HUES6 (cell line): ENCODE measurements around the gene BCAS3.
"Not testable (repeated sequence)": the region's sequence is repeated elsewhere in the genome, so short reads cannot be mapped to it uniquely, and the experiment has no call there.

Experiments used
- H3K27ac ChIP-seq: 2 replicates; pipeline ENCODE4 v1.7.0; 2013; ENCODE audit warnings: low read depth, mild to moderate bottlenecking, low read length, inconsistent platforms
- H3K27me3 ChIP-seq: 2 replicates; pipeline ENCODE4 v1.6.1; 2013; ENCODE audit warnings: low read length; ENCODE audit not compliant: control insufficient read depth, insufficient read depth
- H3K36me3 ChIP-seq: 2 replicates; pipeline ENCODE4 v1.6.1; 2013; ENCODE audit warnings: low read length; ENCODE audit not compliant: control insufficient read depth, insufficient read depth
- H3K4me1 ChIP-seq: 2 replicates; pipeline ENCODE4 v1.6.1; 2013; ENCODE audit warnings: low read length; ENCODE audit not compliant: control insufficient read depth, insufficient read depth
- H3K4me3 ChIP-seq: 2 replicates; pipeline ENCODE4 v1.5.1; 2013; ENCODE audit warnings: low read depth, low read length
- H3K9ac ChIP-seq: one replicate; pipeline ENCODE4 v1.6.1; 2013; ENCODE audit warnings: mild to moderate bottlenecking, low read length
- H3K9me3 ChIP-seq: 2 replicates; pipeline ENCODE4 v1.6.1; 2013; ENCODE audit warnings: low read depth, low read length; ENCODE audit not compliant: control insufficient read depth, insufficient read depth

The BCAS3 gene

DNA sequence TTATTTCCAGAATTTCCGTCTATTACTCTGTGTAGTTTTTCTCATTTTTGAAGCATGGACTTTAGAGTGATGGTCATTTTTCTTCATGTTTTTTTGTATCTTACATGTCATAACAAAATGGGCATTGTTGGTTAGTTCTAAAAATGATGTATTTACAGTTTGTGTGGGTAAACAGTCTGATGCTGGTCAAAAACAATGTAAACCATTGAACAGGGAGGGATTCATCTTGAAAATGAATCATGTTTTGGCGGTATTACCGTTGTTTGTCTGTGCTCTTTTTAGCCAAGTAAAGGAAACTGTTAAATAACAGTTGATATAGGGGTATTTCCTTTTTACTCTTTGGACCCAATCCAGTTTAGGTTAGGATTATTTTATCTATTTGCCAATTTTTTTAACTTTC, 315.8 kb downstream of the BCAS3 start:
- no peak overlapping the region for H3K9ac ChIP-seq
- H3K36me3 ChIP-seq: no peaks in the 10 kb centered on the region
- H3K4me1 ChIP-seq: no peaks in the 10 kb centered on the region

DNA sequence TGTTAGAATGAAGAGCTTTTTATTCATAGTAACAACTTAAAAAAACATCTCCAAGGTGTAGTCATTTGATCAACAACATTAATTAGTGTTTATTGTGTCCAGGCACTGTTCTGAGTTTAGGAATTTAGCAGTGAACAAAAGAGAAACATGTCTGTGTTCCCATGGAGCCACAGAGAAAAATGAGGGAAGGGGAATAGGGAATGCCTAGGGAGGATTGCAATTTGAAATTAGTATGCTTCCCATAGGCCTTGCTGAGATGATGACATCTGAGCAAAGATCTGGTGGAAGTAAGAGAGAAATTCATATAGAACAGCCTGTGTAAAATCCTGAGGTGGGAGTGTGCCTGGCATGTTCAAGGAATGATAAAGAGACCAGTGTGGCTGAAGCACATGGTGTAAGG, 318.0 kb downstream of the BCAS3 start:
- Histone ChIP-seq H3K9ac (no peak overlapping the region), H3K4me1 (no peaks in the 10 kb centered on the region), H3K36me3 (no peaks in the 10 kb centered on the region), H3K4me3 (no peak overlapping the region), H3K9me3 (no peaks in the 10 kb centered on the region), H3K27me3 (no peaks in the 10 kb centered on the region), H3K27ac (no peak overlapping the region)

More for the DNA sequence above, 315.8 kb downstream of the BCAS3 start:
- no peak overlapping the region for H3K27ac ChIP-seq
- H3K27me3 ChIP-seq: no peaks in the 10 kb centered on the region
- no peaks in the 10 kb centered on the region for H3K9me3 ChIP-seq
- H3K4me3 ChIP-seq: no peak overlapping the region

DNA sequence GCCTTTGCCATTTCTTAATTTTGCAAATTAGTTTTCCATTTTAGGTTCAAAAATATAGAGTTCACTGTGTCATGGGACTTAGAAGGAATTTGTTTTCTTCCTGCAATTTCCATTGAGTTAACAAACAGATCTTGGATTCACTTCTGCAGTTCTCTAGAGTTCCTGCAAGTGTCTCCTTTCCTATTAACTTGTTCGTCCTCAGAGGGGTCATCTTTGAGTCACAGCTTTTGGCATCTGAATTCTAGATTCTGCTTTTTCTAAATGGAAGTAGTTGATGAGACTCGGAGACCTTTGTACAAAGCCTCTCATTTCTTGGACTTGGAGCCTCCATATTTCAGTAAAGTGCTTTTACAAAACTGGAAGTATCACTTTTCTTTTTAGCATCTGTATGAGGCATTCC, 323.3 kb downstream of the BCAS3 start:
- Histone ChIP-seq H3K36me3 (no peaks in the 10 kb centered on the region), H3K27ac (no peak overlapping the region), H3K9me3 (no peaks in the 10 kb centered on the region), H3K4me3 (no peak overlapping the region), H3K4me1 (no peaks in the 10 kb centered on the region; the same call in 1 of the 2 replicates), H3K27me3 (no peaks in the 10 kb centered on the region), H3K9ac (no peak overlapping the region)

DNA sequence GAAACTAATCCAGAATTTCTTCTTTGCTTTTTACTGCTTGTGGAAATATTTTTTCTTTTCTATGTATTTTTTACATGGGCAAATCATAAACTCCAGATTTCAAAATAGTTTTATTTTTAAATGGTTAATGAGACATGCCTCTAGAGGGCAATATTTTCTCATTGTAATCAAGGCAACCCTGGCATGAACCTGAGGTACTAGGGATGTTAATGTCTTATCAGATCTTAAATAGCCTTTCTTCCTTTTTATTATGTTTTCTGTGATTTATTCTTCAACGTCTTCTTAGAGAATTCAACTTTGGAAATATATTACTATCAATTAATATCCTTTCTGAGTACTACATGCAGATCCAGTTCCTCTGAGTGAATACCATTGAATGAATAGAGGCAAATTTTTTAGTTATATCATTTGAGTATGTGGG, 324.7 kb downstream of the BCAS3 start:
- Histone ChIP-seq H3K36me3 (no peaks in the 10 kb centered on the region), H3K27ac (no peak overlapping the region), H3K4me1 (no peaks in the 10 kb centered on the region; the same call in 1 of the 2 replicates), H3K4me3 (no peak overlapping the region), H3K9ac (no peak overlapping the region), H3K27me3 (no peaks in the 10 kb centered on the region), H3K9me3 (no peaks in the 10 kb centered on the region)

DNA sequence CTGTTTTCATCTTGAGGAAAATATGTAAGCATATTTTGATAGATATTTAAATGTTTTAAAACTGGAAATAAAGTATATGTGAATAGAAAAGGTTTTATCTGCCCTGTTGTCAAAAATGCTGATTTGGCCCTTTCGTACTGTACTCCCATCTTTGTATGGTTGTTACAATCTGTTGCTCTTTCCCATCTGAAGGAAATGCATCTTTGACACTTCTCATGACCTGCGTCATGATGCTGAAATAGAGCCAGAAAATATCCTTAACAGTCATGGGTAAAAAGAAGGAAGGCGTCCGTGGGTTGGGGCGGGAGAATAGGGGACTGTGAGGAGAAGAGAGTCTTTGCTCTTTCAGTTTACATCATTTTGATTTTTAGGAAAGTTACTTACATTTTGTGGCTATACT, 327.7 kb downstream of the BCAS3 start:
- H3K36me3 ChIP-seq: no peaks in the 10 kb centered on the region
- H3K4me3 ChIP-seq: no peak overlapping the region
- H3K9ac ChIP-seq: no peak overlapping the region
- H3K9me3 ChIP-seq: no peaks in the 10 kb centered on the region
- H3K27me3 ChIP-seq: no peaks in the 10 kb centered on the region
- H3K27ac ChIP-seq: no peak overlapping the region
- H3K4me1 ChIP-seq: peaks cover 4% of the 10 kb centered on the region; the same call in 1 of the 2 replicates

DNA sequence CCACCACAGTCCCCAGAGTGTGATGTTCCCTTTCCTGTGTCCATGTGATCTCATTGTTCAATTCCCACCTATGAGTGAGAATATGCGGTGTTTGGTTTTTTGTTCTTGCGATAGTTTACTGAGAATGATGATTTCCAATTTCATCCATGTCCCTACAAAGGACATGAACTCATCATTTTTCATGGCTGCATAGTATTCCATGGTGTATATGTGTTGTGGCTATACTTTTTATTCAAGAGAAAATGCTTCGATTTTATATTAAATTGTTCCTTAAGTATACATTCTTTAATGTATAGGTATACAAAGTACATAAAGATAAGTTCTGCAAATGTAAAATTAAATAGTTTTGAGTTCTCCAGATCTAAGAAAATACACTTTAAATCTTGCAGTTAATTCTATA, 328.3 kb downstream of the BCAS3 start:
- not testable (repeated sequence) for H3K9me3 ChIP-seq, H3K27ac ChIP-seq, H3K36me3 ChIP-seq, H3K27me3 ChIP-seq, H3K4me3 ChIP-seq, H3K4me1 ChIP-seq, H3K9ac ChIP-seq

DNA sequence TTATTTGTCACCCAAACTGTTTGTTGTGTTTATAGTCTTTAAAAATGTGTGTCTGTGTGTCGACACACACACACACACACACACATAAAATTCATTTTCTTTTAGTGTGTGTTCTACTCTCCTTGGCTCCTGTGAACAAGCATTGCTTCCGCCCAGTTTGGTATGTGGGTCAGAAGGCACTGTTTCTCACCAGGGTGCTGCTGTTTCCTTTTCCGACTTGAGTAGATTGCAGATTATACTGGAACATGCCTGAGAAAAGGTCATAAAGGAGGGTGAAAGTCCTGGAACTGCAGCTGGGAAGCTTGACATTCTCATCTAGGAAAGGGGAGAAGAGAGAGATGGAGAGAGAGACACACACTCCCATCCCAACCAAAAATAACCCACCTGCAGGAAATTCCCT, 330.3 kb downstream of the BCAS3 start:
- H3K4me3 ChIP-seq: no peak overlapping the region
- H3K4me1 ChIP-seq: peaks cover 4% of the 10 kb centered on the region
- no peaks in the 10 kb centered on the region for H3K9me3 ChIP-seq
- no peak overlapping the region for H3K9ac ChIP-seq
- no peaks in the 10 kb centered on the region for H3K36me3 ChIP-seq
- H3K27ac ChIP-seq: no peak overlapping the region
- H3K27me3 ChIP-seq: no peaks in the 10 kb centered on the region

DNA sequence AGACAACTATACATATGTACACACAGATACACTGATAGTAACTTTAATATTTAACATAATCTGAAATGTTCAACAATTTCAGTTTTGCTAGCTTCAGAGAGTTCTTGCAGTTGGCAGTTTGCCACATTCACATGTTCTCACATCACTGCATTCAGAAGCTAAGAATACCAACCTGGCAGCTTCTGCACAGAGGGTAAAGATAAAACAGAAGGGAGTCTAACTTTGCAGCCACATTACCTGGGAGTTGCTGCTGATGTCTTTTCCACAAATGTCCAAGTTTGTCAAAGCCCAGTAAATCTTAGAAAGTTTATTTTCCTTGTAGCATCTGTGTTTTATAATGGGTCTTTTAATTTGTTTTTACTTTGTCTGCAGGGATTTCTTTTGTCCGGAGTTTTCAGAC, 332.0 kb downstream of the BCAS3 start:
- no peak overlapping the region for H3K27ac ChIP-seq

DNA sequence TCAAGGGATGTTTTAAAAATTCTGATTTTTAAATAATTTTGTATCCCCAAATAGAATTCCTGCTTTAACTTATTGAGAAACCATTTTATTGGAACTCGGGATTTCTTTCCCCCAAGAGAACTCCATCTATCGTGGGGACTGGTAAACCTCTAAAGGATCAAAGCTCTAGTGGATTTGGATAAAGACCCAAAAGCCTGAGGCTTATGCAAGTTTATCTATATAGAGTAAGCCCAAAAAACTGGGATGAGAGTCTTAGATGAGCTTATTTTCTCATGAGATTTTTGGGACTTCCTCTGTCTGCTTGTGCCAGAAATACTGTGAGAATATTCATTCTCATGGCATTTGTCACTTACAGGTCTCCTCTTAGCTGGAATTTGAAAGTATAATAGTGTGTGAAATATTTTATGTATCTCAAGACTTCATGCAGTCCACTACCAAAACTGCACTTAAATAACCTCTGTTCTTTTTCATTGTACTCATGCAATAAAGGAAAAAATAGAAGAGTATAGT, 333.1 kb downstream of the BCAS3 start:
- Histone ChIP-seq H3K4me3 (no peak overlapping the region), H3K9me3 (no peaks in the 10 kb centered on the region), H3K36me3 (no peaks in the 10 kb centered on the region), H3K9ac (no peak overlapping the region), H3K4me1 (peaks cover 4% of the 10 kb centered on the region; the same call in 1 of the 2 replicates), H3K27me3 (no peaks in the 10 kb centered on the region), H3K27ac (no peak overlapping the region; the same call in 1 of the 2 replicates)

More for the DNA sequence above, 332.0 kb downstream of the BCAS3 start:
- Histone ChIP-seq H3K4me1 (peaks cover 4% of the 10 kb centered on the region; the same call in 1 of the 2 replicates), H3K9ac (no peak overlapping the region), H3K9me3 (no peaks in the 10 kb centered on the region), H3K36me3 (no peaks in the 10 kb centered on the region), H3K4me3 (no peak overlapping the region), H3K27me3 (no peaks in the 10 kb centered on the region)

DNA sequence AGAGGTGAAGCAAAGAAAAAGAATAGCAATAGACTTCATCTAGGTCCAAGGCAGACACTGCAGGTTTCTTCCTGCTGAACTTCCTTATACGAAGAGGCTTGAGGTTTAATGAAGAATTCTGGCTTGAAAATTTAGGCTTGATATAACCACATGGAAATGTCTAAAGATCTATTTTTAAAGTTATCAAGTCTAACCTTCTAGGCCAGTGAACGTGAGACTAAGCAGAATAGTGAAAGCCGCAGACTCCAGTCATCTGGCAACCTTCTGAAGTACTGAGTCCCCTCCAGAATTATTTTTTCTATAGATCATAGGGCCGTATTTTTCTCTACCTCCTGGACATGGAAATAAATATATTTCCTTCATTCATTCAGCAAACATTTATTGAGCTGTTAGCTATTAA, 333.6 kb downstream of the BCAS3 start:
- H3K36me3 ChIP-seq: no peaks in the 10 kb centered on the region
- peaks cover 4% of the 10 kb centered on the region; the same call in 1 of the 2 replicates for H3K4me1 ChIP-seq
- H3K27me3 ChIP-seq: no peaks in the 10 kb centered on the region
- no peak overlapping the region for H3K4me3 ChIP-seq
- no peak overlapping the region for H3K9ac ChIP-seq
- H3K9me3 ChIP-seq: no peaks in the 10 kb centered on the region
- no peak overlapping the region; the same call in 1 of the 2 replicates for H3K27ac ChIP-seq

DNA sequence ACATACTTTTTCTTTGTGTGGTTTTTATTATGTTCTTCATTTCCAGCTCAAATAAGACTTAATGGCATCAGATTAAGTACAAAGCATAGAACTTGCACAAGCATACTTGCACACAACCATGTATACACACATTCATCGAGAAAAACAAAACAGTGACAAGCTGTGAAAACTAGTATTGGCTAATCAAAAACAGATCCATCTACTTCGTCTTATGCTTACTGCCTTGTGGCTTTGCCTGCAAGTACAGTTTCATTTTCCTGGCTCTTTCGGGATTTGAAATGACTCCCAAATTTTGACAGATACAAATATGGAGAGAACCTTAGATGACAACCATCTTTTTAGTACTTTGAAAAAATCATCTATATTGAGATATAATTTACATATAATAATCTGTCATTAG, 338.3 kb downstream of the BCAS3 start:
- no peak overlapping the region for H3K9ac ChIP-seq
- H3K27ac ChIP-seq: no peak overlapping the region

More for the DNA sequence above, 338.3 kb downstream of the BCAS3 start:
- Histone ChIP-seq H3K36me3 (no peaks in the 10 kb centered on the region), H3K9me3 (no peaks in the 10 kb centered on the region), H3K27me3 (no peaks in the 10 kb centered on the region), H3K4me3 (no peak overlapping the region), H3K4me1 (no peaks in the 10 kb centered on the region; the same call in 1 of the 2 replicates)
